ENCODE data around the gene MAP3K20.

DNA sequence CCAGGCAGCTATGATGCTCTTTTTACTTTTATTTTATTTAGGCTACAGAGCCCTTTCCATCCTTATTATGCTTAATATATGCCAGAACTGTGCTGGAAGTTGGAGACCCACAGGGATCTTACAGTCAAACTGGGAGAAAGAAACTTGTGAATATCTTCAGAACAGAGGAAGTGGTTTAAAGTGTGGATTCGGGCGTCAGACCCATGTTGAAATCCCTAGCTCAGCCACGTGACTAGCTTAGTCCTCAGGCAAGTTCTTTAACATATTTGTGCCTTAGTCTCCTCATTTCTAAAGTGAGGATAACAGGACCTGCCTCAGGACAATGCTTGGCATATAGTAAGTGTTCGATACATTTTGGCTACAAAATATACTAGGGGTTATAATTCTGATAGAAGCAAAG, 59.1 kb downstream of the MAP3K20 start:
- TF ChIP-seq POLR2A (IDR thresholded peaks at IDR 0.05), result no peak
- no peak for TF ChIP-seq EP300 (IDR thresholded peaks at IDR 0.05)
- TF ChIP-seq, protein P1, sequence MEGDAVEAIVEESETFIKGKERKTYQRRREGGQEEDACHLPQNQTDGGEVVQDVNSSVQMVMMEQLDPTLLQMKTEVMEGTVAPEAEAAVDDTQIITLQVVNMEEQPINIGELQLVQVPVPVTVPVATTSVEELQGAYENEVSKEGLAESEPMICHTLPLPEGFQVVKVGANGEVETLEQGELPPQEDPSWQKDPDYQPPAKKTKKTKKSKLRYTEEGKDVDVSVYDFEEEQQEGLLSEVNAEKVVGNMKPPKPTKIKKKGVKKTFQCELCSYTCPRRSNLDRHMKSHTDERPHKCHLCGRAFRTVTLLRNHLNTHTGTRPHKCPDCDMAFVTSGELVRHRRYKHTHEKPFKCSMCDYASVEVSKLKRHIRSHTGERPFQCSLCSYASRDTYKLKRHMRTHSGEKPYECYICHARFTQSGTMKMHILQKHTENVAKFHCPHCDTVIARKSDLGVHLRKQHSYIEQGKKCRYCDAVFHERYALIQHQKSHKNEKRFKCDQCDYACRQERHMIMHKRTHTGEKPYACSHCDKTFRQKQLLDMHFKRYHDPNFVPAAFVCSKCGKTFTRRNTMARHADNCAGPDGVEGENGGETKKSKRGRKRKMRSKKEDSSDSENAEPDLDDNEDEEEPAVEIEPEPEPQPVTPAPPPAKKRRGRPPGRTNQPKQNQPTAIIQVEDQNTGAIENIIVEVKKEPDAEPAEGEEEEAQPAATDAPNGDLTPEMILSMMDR (IDR thresholded peaks at IDR 0.05), result no peak
- no peak for TF ChIP-seq POLR2AphosphoS5 (IDR thresholded peaks at IDR 0.05)
